Stimulated activated CD4-positive, alpha-beta T cell treated with anti-CD3 and anti-CD28 coated beads, TNF-alpha, amount 100 ng/mL, for 48 hours (primary cell): ENCODE measurements around the gene KDM3B.
"Not testable (repeated sequence)": the region's sequence is repeated elsewhere in the genome, so short reads cannot be mapped to it uniquely, and the experiment has no call there.

Experiments used
- DNase-seq, 3 donors: peaks; one replicate each; pipeline ENCODE4 v3.0.0-alpha.2; 2020; ENCODE audit warnings: low read depth in 3 of 3

Gene KDM3B

DNA sequence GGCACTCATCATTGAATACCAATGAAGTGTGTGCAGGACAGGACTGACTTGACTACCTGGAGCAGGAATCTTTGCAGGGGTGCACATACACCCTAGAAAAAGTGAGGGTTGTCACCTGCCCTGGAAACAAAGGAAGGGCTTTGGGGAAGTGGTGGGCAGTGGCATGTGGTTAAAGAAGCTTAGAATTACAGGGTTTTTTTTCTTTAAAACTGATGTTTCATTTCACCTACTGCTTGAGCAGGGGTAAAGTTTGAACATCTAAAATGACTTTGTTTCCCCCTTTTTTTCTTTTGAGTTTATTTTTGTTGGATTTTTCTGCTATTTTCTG lies 2.0 kb upstream of the KDM3B start:
- no peak for DNase-seq

GRCh38 chr5:138351056-138351455 lies 1.4 kb upstream of the KDM3B start:
- DNase-seq: no peak

DNA sequence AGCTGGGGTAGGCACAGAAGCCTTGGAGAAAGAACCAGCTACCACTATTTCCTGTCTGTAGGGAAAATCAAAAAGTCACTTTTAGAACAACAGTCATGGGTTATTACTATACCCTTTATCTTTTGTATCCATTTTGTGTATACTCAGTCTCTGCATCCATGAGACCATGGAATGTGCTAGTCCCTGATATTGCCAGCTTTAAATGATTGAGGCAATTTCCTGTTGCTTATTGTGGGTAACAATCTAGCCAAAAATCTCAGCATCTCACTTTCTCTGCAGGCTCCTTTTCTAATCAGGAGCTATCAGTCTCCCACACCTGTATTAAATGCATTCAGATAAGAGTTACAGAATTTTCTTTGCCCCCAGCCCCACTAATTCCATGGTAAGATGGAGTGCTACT lies 968 bp upstream of the KDM3B start:
- no peak for DNase-seq

GRCh38 chr5:138352722-138353559 lies 456 bp downstream of the KDM3B start:
- DNase-seq: peak; percentile 24 to 61 (median 29)

DNA sequence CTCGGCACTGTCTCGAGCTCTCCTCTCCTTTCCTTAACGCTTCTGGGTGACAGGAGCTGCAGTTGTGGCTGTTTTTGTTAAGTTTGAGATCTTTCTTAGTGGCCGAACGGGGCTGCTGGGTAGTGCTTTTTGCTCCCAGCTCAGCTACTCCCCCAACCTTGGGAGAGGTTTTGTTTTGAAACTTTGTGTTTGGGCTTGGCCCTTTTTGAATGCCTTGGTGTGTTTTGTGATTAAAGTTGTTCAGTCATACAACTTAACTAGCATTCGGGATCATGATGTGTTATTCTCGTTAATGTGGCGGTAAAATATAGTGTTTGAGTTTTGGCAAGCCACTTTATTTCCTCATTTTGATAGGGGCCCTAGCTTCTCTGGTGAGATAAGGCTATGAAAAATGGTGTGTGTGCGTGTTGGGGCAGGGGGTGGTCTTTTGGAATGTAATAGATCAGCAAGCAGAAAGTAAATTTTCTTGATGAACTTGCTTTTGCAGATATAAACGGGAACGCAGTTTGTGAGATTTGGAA lies 1.1 kb downstream of the KDM3B start:
- peak in 1 of 3 donors; percentile 14 for DNase-seq

GRCh38 chr5:138354387-138354786 lies 1.9 kb downstream of the KDM3B start:
- no peak for DNase-seq

GRCh38 chr5:138354926-138355378 lies 2.5 kb downstream of the KDM3B start:
- DNase-seq: peak; percentile 21 to 52 (median 45)

DNA sequence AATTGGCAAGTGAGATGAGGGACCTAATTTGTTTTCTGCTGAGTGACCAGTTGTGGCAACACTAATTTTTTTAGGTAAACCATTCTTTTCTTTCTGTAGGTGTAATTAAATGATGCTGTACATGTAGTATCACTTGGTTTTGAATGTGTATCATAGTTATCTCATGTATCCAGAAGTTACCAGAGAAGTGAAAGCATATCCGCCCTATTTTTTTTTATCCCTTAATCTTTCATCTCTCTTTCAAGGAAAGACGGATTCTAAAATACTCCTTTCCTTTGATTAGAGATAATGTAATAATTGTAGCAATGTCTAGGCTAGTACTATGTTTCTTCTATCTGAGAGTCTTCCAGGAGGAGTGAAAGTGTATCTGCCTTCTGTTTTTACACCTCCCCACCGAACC lies 7.1 kb downstream of the KDM3B start:
- no peak for DNase-seq

- DNase-seq: no peak
These were observed 8.5 kb downstream of the KDM3B start for GRCh38 chr5:138360941-138361452.

- DNase-seq: no peak
These were observed 12.1 kb downstream of the KDM3B start for GRCh38 chr5:138364576-138364975.

DNA sequence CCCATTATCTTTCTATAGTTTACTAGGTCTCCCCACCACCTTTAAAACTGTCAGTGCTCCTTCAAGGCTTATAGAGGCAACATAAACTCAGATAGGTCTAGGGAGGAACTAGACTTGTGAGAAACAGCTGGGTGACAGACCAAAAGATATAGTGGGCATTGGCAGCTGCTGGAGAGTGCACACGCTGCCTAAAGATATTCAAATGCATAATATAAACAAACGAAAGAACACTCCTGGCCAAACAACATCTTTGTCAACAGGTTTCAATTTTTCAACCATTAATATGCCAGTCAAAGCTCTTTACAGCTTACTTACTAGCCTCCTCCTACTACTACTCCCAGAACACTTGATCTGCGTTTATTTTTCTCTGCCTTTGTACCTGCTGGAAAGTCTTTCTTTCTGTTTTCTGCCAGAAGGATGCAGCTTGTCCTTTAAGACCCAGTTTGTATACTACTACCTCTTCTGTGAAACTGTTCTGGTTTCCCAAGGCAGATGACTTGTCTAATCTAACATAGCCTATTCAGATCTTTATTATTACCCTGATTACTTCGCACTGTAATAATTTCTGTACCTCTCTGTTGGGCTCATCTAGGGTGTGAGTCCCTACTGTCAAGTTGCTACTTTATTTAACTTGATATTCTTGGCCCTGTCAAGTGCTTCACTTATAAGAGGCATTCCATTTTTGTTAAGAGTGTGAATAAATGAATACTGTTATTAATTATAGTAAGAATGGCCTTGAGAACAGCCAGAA lies 14.3 kb downstream of the KDM3B start:
- no peak for DNase-seq

DNA sequence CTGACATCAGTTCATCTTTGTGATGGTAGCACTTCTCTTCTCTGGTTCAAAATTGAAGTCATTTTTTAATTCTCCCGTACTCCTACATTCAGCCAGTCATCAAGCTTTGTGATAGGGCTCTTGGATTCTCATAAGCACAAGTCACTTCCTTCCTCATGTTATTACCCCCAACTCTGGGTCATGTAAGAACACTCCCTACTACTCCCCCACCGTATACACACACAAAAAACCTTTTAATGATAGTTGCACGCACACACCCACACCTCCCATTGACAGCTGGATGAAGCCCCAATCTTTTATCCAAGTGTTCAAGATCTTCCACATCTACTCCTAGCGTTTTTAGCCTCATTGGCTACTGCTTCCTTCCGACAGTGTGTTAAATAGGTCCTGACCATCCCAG lies 16.8 kb downstream of the KDM3B start:
- DNase-seq: no peak

DNA sequence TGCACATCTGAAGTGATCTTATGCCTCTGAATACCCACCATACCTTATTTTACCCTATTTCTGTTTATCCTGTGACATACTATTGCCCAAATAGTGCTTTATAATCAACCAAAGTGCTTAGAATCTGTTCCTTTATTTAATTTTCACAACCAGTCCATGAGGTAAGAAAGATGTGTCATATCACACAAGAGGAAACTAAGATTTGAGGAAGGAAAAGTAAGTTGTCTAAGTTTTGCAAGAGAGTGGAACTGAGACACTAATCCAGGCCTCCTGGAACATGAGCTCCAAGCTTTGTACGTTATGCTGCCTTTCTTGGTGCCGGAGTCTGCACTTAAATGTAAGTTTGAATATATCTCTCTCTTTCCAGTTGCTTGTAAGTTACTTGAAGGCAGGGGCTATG lies 17.2 kb downstream of the KDM3B start:
- DNase-seq: no peak

DNA sequence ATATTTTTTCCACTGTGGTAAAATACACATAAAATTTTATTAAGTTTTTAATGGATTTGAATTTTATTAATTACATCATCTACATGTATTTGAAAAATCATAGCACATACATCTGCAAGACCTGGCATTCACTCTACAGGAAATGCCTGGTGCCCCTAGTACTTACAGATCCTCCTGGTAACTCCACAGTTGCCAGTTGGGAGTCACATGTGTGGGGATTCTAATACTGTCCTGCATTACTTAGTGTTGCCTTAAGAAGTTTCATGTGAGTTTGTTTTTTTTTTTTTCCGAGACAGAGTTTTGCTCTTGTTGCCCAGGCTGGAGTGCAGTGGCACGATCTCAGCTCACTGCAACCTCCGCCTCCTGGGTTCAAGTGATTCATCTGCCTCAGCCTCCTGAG lies 18.1 kb downstream of the KDM3B start:
- no peak for DNase-seq

- no peak for DNase-seq
These were observed 19.0 kb downstream of the KDM3B start for GRCh38 chr5:138371454-138371853.

- DNase-seq: no peak
These were observed 19.7 kb downstream of the KDM3B start for GRCh38 chr5:138372225-138372624.

- DNase-seq: no peak
These were observed 20.2 kb downstream of the KDM3B start for GRCh38 chr5:138372653-138373052.

DNA sequence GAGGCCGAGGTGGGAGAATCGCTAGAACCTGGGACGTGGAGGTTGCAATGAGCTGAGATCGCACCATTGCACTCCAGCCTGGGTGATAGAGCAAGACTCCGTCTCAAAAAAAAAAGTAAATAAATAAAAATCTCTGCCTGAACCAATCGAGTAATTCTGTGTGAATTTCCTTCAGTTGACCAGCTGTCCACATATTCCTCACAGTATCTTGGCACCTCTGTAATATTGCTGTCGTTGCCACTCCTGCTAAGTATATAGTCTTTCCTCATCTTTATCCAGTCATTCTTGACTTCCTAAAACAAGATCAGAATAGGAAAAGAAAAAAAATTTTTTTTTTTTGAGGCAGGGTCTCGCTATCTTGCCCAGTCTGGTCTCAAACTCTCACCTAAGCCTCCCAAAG lies 29.9 kb downstream of the KDM3B start:
- DNase-seq: no peak

DNA sequence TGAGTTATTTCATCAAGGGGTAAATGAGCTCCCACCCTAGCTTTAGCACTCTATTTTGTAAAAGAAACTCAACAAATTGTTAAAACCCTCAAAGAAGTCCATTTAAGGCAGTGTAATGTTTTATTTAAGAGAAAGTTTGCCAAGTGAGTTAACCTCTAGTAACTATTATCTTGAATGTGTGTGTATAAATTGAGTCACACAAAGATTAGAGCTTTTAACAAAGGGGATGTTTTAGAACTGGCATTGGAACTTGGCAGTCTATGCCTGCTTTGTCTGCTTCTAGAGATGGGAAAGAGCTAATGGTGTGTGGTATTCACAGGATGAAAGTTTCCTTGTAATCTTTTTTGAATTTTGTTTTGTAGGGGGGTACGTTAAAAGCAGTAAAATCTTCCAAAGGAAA lies 33.2 kb downstream of the KDM3B start:
- DNase-seq: no peak

DNA sequence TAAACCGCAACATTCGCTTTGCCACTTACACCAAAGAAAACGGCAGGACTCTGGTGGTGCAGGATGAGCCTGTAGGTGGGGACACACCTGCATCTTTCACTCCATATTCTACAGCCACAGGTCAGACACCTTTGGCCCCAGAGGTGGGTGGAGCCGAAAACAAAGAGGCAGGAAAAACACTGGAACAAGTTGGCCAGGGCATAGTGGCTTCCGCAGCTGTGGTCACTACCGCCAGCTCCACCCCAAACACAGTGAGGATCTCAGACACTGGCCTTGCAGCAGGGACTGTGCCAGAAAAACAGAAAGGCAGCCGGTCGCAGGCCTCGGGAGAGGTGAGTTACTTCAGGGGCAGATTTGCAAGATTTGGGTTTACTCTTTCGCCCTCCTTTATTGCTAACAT lies 33.8 kb downstream of the KDM3B start:
- DNase-seq: no peak

GRCh38 chr5:138389332-138389731 lies 36.8 kb downstream of the KDM3B start:
- DNase-seq: no peak

- DNase-seq: not testable (repeated sequence)
These were observed 37.4 kb downstream of the KDM3B start for GRCh38 chr5:138389911-138390310.
